HepG2 (cell line): Measurements from ENCODE around the gene NMU.

Experiments used
- POLR2A ChIP-seq, 2 experiments: IDR thresholded peaks; 2 replicates each; pipeline ENCODE4 v1.6.1; 2011; ENCODE audit warnings: low read depth in 2 of 2, low read length in 2 of 2, mild to moderate bottlenecking in 1 of 2, moderate library complexity in 1 of 2; ENCODE audit not compliant: insufficient read depth in 1 of 2
- SMARCC2 ChIP-seq: fragments of 450-650 bp; IDR thresholded peaks from 2 replicates; pipeline ENCODE4 v1.6.1; 2017; ENCODE audit warnings: antibody characterized with exemption, mild to moderate bottlenecking
- ZNF850 ChIP-seq: sonication (generic); formaldehyde crosslinking; conservative IDR thresholded peaks from 2 replicates; pipeline ENCODE4 v1.9.0; 2021; ENCODE audit warnings: mild to moderate bottlenecking, missing genetic modification reagents

DNA sequence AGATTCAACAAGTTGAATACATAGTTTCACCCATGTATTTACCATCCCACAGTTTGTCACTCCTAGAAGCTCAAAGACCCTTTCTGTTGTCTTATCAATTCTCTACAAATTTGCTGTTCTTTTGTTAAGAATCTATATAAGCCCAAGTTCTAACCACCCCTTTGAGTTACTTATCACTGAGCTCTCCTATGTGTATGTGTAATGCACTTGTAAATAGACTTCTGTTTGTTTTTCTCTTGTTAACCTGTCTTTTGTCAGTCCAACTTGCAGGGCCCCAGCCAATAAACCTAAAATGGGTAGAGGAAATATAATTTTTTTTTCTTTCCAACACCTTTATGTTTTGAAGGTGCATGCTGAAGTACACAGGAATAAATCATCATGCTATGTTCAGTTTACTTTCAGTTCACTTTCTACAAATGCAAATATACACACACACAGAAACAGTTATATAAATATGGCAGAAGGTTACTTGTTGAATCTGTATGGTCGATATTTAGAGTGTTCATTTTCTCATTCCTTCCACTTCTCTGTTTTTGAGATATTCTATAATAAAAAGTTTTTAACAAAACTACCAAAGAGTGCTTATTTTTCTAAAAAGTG is 67.1 kb downstream of the NMU start:
- TF ChIP-seq ZNF850 (CRISPR knock-in tag), result no peak
- no peak for TF ChIP-seq POLR2A (IDR thresholded peaks at IDR 0.05; ENCODE audit: insufficient read depth in 1 of 2, low read depth in 2 of 2, low read length in 2 of 2)
- no peak for TF ChIP-seq SMARCC2
